GM12891 (cell line): Measurements from ENCODE around the gene HSP90AB1.

ENCODE experiments used
- DNase-seq: peaks from one replicate; pipeline ENCODE4 v3.0.0; 2011; ENCODE audit warnings: low spot score; ENCODE audit not compliant: insufficient read length
- FAIRE-seq: peaks from 2 replicates; lab custom pipeline; 2011; peaks lifted over from hg19 to GRCh38; lab: Jason Lieb, UNC
- PAX5 ChIP-seq: IDR thresholded peaks from 2 replicates; pipeline ENCODE4 v1.6.1; 2011; ENCODE audit warnings: low read length, moderate library complexity, mild to moderate bottlenecking; ENCODE audit not compliant: insufficient read depth, severe bottlenecking
- POLR2A ChIP-seq: IDR thresholded peaks from 2 replicates; pipeline ENCODE4 v1.6.1; 2011; ENCODE audit warnings: low read depth, low read length, control low read depth
- POLR2AphosphoS5 ChIP-seq: IDR thresholded peaks from 2 replicates; pipeline ENCODE4 v1.6.1; 2011; ENCODE audit warnings: low read depth, low read length, control low read depth
- POU2F2 ChIP-seq: IDR thresholded peaks from 2 replicates; pipeline ENCODE4 v1.6.1; 2011; ENCODE audit warnings: low read depth, mild to moderate bottlenecking, control low read depth, low read length, moderate library complexity
- SPI1 ChIP-seq: IDR thresholded peaks from 2 replicates; pipeline ENCODE4 v1.6.1; 2011; ENCODE audit warnings: low read depth, low read length, control low read depth
- TAF1 ChIP-seq: IDR thresholded peaks from 2 replicates; pipeline ENCODE4 v1.6.1; 2011; ENCODE audit warnings: low read depth, low read length, control low read depth

The HSP90AB1 gene

GRCh38 chr6:44211284-44211683, 35.6 kb upstream of the HSP90AB1 start:
- no peak for FAIRE-seq
- TF ChIP-seq PAX5 (no peak), POLR2A (no peak), POU2F2 (no peak), SPI1 (no peak), POLR2AphosphoS5 (no peak), TAF1 (no peak)
- DNase-seq: no peak

DNA sequence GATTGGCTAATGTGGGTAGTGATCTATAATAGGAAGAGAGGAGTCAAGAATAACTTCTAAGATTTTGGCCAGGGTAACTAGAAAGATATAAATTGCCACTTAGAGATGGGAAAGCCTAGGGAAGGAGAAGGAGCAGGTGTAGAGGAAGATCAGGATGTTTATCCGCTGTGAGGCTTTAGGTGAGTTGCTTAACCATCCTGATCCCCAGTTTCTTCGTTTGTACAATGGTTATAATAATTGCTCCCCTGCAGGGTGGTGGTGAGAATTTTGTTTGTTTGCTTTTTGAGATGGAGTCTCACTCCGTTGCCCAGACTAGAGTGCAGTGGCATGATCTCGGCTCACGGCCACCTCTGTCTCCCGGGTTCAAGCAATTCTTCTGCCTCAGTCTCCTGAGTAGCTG, 32.6 kb upstream of the HSP90AB1 start:
- TF ChIP-seq PAX5 (no peak), TAF1 (no peak), POU2F2 (no peak), SPI1 (no peak), POLR2A (no peak), POLR2AphosphoS5 (no peak)
- DNase-seq (no peak), FAIRE-seq (no peak)

GRCh38 chr6:44216677-44217331, 30.1 kb upstream of the HSP90AB1 start, which contains the start of gene MYMX:
Gene MYMX, plus strand, starts transcription at chr6:44216926. Its CDS starts 546 bp downstream, at chr6:44217472.
- TF ChIP-seq POU2F2: no peak
- TF ChIP-seq PAX5: no peak
- TF ChIP-seq SPI1: no peak
- TF ChIP-seq TAF1: no peak
- TF ChIP-seq POLR2AphosphoS5: no peak
- no peak for TF ChIP-seq POLR2A
- FAIRE-seq: no peak
- no peak for DNase-seq

DNA sequence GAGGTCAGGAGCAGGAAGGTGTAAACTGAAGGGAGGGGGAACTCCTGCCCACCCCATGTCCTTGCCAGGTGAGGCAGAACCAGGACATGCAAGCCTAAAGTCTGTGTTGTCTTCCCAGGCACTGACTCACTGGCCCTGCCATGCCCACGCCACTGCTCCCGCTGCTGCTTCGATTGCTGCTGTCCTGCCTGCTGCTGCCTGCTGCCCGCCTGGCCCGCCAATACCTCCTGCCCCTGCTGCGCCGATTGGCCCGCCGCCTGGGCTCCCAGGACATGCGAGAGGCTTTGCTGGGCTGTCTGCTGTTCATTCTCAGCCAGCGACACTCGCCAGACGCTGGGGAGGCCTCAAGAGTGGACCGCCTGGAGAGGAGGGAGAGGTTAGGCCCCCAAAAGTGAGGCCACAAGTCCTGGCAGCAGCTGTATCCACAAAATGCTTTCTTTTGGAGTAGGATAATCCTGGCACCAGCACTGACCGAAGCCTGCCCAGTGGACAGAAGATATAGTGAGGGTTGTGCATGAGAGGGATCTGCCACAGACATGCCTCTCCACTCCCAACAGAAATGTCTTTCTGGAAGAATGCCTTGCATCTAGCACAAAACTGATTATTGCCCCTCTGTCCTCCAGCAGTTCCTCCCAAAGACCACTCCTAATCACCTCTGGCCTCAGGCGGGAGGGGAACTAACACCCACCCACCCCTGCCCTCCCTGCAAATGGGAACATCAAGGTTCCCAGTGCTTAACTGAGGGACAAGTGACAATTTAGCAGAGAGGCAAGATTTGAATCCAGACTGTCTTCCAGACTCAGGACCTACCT, 29.4 kb upstream of the HSP90AB1 start:
- no peak for DNase-seq
- TF ChIP-seq POLR2A (no peak), SPI1 (no peak), POU2F2 (no peak), POLR2AphosphoS5 (no peak), TAF1 (no peak), PAX5 (no peak)
- no peak for FAIRE-seq

GRCh38 chr6:44219053-44219814, 27.7 kb upstream of the HSP90AB1 start:
- FAIRE-seq (peak; percentile 57), DNase-seq (peak; percentile 78)
- TF ChIP-seq POLR2AphosphoS5 (no peak), PAX5 (no peak), TAF1 (no peak)

DNA sequence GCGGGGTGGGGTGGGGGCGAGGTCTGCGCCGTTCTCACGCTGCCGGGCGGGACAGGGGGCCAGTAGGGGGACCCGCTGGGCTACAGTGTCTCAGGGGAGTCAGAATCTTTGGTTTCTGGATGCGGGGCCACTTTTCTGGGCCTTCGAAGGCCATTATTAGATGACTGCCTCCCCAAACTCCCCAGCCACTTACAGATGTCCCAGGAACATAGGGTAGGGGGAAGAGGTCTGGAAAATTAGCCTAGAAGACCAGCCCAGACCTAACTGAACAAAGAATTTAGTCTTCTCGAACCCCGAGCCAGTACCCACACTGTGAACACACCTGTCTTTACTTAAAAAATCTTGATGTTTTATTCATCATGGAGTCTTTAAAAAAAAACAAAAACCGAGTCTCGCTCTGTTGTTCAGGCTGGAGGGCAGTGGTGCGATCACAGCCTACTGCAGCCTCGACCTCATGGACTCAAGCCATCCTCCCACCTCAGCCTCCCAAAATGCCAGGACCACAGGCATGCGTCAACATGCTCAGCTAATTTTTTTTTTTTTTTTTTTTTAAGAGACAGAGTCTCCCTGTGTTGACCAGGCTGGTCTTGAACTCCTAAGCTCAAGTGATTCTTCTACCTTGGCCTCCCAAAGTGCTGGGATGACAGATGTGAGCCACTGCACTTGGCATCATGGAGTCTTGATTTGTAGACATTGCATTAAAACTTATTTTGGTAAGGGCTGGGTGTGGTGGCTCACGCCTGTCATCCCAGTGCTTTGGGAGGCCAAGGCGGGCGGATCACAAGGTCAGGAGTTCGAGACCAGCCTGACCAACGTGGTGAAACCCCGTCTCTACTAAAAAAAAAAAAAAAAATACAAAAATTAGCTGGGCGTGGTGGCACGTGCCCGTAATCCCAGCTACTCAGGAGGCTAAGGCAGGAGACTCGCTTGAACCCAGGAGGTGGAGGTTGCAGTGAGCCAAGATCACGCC, 26.8 kb upstream of the HSP90AB1 start:
- no peak for DNase-seq
- FAIRE-seq: no peak
- TF ChIP-seq PAX5 (no peak), POLR2AphosphoS5 (no peak), POLR2A (no peak), SPI1 (no peak)

GRCh38 chr6:44220913-44221290, 26.0 kb upstream of the HSP90AB1 start:
- no peak for TF ChIP-seq PAX5
- no peak for TF ChIP-seq POLR2A
- no peak for TF ChIP-seq TAF1
- TF ChIP-seq SPI1: no peak
- FAIRE-seq: no peak
- no peak for DNase-seq

DNA sequence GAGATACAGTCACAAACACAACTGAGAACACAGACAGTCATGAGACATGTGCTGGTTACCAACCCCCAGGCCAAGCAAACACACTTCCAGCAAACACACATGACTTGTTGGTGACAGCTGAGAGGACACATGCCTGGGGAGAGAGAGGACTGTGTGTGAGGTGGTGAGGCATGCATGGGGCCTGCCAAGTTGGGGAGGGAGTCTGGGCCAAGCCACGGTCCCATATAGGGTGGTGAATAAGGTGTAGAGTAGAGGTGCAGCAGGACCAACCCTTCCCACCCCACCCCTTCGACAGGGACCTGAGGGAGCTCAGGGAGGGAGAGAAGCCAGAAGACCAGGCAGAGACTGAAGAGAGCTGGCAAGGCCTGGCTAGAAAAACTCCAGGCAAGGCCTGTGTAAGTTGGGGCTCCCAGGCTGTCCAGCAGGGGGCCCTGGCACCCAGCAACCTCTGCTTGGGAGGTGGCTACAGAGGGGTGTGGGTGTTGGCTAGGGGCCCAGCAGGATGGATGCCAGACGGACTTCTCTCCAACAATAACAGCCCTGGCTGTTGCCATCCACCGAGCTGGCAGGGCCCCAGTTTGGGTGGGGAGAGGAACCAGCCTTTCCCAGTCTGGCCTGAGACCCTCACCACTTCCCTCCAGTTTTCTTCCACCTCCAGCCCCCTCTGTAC, 25.5 kb upstream of the HSP90AB1 start:
- peak; percentile 75 for DNase-seq
- TF ChIP-seq PAX5 (no peak), POU2F2 (0 out of 2 replicates have a peak, but pooled peaks have one; percentile 18)
- peak; percentile 59 for FAIRE-seq

DNA sequence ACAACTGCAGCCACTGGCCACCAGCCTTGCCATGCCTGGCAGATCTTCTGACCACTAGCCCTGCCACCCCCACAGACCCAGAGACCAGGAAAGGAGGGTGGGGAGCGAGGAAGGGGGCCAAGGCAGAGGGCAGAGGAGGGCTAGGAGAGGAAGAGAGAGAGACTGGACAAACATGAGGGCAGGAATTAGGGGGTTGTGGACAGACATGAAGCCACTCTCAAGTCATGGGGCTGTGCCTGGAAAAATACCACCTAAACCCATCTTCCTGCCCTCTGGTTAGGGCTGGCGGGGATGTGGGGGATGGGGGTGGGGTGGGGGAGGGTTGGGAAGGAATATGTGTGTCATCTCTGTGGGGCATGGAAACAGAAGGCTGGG, 25.0 kb upstream of the HSP90AB1 start:
- FAIRE-seq (no peak), DNase-seq (no peak)
- TF ChIP-seq TAF1 (no peak), POU2F2 (no peak), POLR2AphosphoS5 (no peak), POLR2A (no peak), PAX5 (no peak), SPI1 (no peak)
